Spinal cord (tissue), 10 donors: Measurements from ENCODE around the gene RFNG. TPM values are rescaled to one million over a fixed set of nuclear protein-coding genes. Genes with fewer than 3 reads are reported as not detected.
A peak's percentile ranks its signal among the peaks of the same experiment; 100 is the strongest.

Experiments
- DNase-seq, 6 donors: peaks; one replicate each; pipeline versions ENCODE4 v3.0.0 to v3.0.0-alpha.2; 2013 to 2015; ENCODE audit warnings: low spot score in 6 of 6, low read depth in 4 of 6
- H3K27ac ChIP-seq: one replicate; pipeline ENCODE4 v1.5.1; 2013; ENCODE audit warnings: low read depth, low read length, control low read depth
- H3K27me3 ChIP-seq: one replicate; pipeline ENCODE4 v1.6.1; 2013; ENCODE audit warnings: low read length; ENCODE audit not compliant: control insufficient read depth, insufficient read depth
- H3K36me3 ChIP-seq: one replicate; pipeline ENCODE4 v1.6.1; 2013; ENCODE audit warnings: low read length; ENCODE audit not compliant: control insufficient read depth, insufficient read depth
- H3K4me1 ChIP-seq: one replicate; pipeline ENCODE4 v1.6.1; 2013; ENCODE audit warnings: low read length; ENCODE audit not compliant: control insufficient read depth, insufficient read depth
- H3K4me3 ChIP-seq: one replicate; pipeline ENCODE4 v1.5.1; 2013; ENCODE audit warnings: low read depth, low read length, control low read depth
- H3K9me3 ChIP-seq: one replicate; pipeline ENCODE4 v1.6.1; 2013; ENCODE audit warnings: low read length; ENCODE audit not compliant: control insufficient read depth, insufficient read depth
- WGBS: methylation state at CpG from one replicate; pipeline ENCODE4 v1.1.5; 2013; ENCODE audit warnings: missing lambda C conversion rate; ENCODE audit not compliant: insufficient coverage; 5-methylcytosine and 5-hydroxymethylcytosine counted together
- polyA plus RNA-seq, 2 donors: library from polyadenylated mRNA; unstranded; fragments of 120-200 nt; gene quantifications; one replicate each; pipeline ENCODE4 v1.2.1, GENCODE V29; 2013; ENCODE audit not compliant: insufficient read length in 2 of 2
- total RNA-seq, 2 donors: library from RNA; depleted of rRNA in 1 of 2; stranded (reverse); fragments of 120-200 nt in 1 of 2; fragments of >200 nt in 1 of 2; gene quantifications; one replicate each; pipeline versions ENCODE4 v1.2.3 to v1.2.4, GENCODE V29; 2013 to 2014
- donor health status: healthy.

Gene RFNG
- total and polyA plus RNA-seq, 4 donors: 19.5 to 75.2 (median 49.3) TPM

GRCh38 chr17:82064433-82065192 is 13.0 kb upstream of the RFNG start:
- WGBS: 39% methylated on average over 36 of the region's 36 CpGs
- Histone ChIP-seq H3K27me3 (no peaks in the 10 kb centered on the region), H3K27ac (no peak overlapping the region), H3K9me3 (no peaks in the 10 kb centered on the region), H3K4me3 (peak overlapping the region; percentile 64), H3K36me3 (peaks cover 56% of the 10 kb centered on the region), H3K4me1 (peaks cover 27% of the 10 kb centered on the region)
- no peak for DNase-seq

GRCh38 chr17:82063424-82064415 is 12.1 kb upstream of the RFNG start:
- no peak for DNase-seq
- H3K4me3 ChIP-seq: no peak overlapping the region
- no peak overlapping the region for H3K27ac ChIP-seq
- peaks cover 65% of the 10 kb centered on the region for H3K36me3 ChIP-seq
- no peaks in the 10 kb centered on the region for H3K9me3 ChIP-seq
- WGBS: 92% methylated on average over 18 of the region's 20 CpGs
- H3K4me1 ChIP-seq: peaks cover 27% of the 10 kb centered on the region
- H3K27me3 ChIP-seq: no peaks in the 10 kb centered on the region

- no peak overlapping the region for H3K27ac ChIP-seq
- H3K36me3 ChIP-seq: peaks cover 72% of the 10 kb centered on the region
- H3K27me3 ChIP-seq: no peaks in the 10 kb centered on the region
- peaks cover 27% of the 10 kb centered on the region for H3K4me1 ChIP-seq
- H3K4me3 ChIP-seq: no peak overlapping the region
- 93% methylated on average over 9 of the region's 9 CpGs for WGBS
- no peaks in the 10 kb centered on the region for H3K9me3 ChIP-seq
- DNase-seq: no peak
Measured at GRCh38 chr17:82062984-82063368, 11.4 kb upstream of the RFNG start.

- Histone ChIP-seq H3K27me3 (no peaks in the 10 kb centered on the region), H3K4me3 (no peak overlapping the region), H3K4me1 (peaks cover 27% of the 10 kb centered on the region), H3K36me3 (peaks cover 78% of the 10 kb centered on the region), H3K9me3 (no peaks in the 10 kb centered on the region), H3K27ac (no peak overlapping the region)
- WGBS: 90% methylated on average over 22 of the region's 24 CpGs
- DNase-seq: no peak
Measured at GRCh38 chr17:82062076-82062983, 10.7 kb upstream of the RFNG start.

GRCh38 chr17:82061047-82061925 is 9.7 kb upstream of the RFNG start:
- 94% methylated on average over 34 of the region's 34 CpGs for WGBS
- H3K4me3 ChIP-seq: no peak overlapping the region
- no peak for DNase-seq
- peaks cover 89% of the 10 kb centered on the region for H3K36me3 ChIP-seq
- no peak overlapping the region for H3K27ac ChIP-seq
- peaks cover 24% of the 10 kb centered on the region for H3K4me1 ChIP-seq
- H3K9me3 ChIP-seq: no peaks in the 10 kb centered on the region
- H3K27me3 ChIP-seq: no peaks in the 10 kb centered on the region

GRCh38 chr17:82060614-82061013 is 9.0 kb upstream of the RFNG start:
- Histone ChIP-seq H3K9me3 (no peaks in the 10 kb centered on the region), H3K36me3 (peaks cover 96% of the 10 kb centered on the region), H3K27me3 (no peaks in the 10 kb centered on the region), H3K4me1 (peaks cover 18% of the 10 kb centered on the region), H3K4me3 (no peak overlapping the region), H3K27ac (no peak overlapping the region)
- 94% methylated on average over 14 of the region's 14 CpGs for WGBS
- DNase-seq: no peak

GRCh38 chr17:82060001-82060380 is 8.4 kb upstream of the RFNG start:
- Histone ChIP-seq H3K27ac (no peak overlapping the region), H3K27me3 (no peaks in the 10 kb centered on the region), H3K4me1 (peaks cover 19% of the 10 kb centered on the region), H3K36me3 (peaks cover 99% of the 10 kb centered on the region), H3K9me3 (no peaks in the 10 kb centered on the region), H3K4me3 (no peak overlapping the region)
- WGBS: 84% methylated on average over 16 of the region's 16 CpGs
- no peak for DNase-seq

GRCh38 chr17:82059272-82060000 is 7.8 kb upstream of the RFNG start:
- Histone ChIP-seq H3K4me3 (no peak overlapping the region), H3K9me3 (no peaks in the 10 kb centered on the region), H3K36me3 (peaks cover 100% of the 10 kb centered on the region), H3K4me1 (peaks cover 14% of the 10 kb centered on the region), H3K27me3 (no peaks in the 10 kb centered on the region), H3K27ac (no peak overlapping the region)
- 86% methylated on average over 17 of the region's 19 CpGs for WGBS
- no peak for DNase-seq
